Epithelial cell of prostate (primary cell): ENCODE data around the gene ARHGEF9.
A peak's percentile ranks its signal among the peaks of the same experiment; 100 is the strongest.
"Not testable (repeated sequence)": the region's sequence is repeated elsewhere in the genome, so short reads cannot be mapped to it uniquely, and the experiment has no call there.

Source experiments
- DNase-seq: peaks from one replicate; pipeline ENCODE4 v3.0.0-alpha.2; 2011; ENCODE audit warnings: low read depth, low spot score
- H3K27ac ChIP-seq: fragments of 450-650 bp; 2 replicates; pipeline ENCODE4 v1.5.1; 2017; ENCODE audit warnings: mild to moderate bottlenecking

Gene ARHGEF9

GRCh38 chrX:63784902-63785707 is at the start of gene ARHGEF9:
ARHGEF9 (minus strand) TSS chrX:63785214; CDS start chrX:63785145, 69 bp downstream.
- no peak within 1 kb of the TSS for H3K27ac ChIP-seq
- DNase-seq = no peak

- DNase-seq, H3K27ac ChIP-seq: not testable (repeated sequence)
Observed at GRCh38 chrX:63825446-63825845, 40.4 kb upstream of the ARHGEF9 start.

- no peak for DNase-seq
- no peak overlapping the region for H3K27ac ChIP-seq
Observed at GRCh38 chrX:63818156-63818555, 33.1 kb upstream of the ARHGEF9 start.

DNA sequence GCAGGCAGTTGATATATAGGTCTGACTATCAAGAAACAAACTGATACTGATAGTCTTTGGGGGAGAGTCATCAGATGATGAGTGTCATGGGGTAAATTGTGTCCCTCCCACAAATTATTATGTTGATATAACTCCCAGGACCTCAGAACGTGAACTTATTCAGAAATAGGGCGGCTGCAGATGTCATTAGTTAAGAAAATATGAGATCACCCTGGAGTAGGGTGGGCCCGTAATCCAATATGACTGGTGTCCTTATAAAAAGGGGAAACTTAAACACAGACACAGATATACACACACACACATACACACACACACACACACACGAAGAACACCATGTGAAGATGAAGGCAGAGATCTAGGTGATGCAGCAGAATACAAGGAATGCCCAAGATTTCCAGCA is 32.7 kb upstream of the ARHGEF9 start:
- H3K27ac ChIP-seq = no peak overlapping the region
- no peak for DNase-seq

- H3K27ac ChIP-seq = no peak overlapping the region
- DNase-seq = no peak
Observed at GRCh38 chrX:63812823-63813222, 27.8 kb upstream of the ARHGEF9 start.

DNA sequence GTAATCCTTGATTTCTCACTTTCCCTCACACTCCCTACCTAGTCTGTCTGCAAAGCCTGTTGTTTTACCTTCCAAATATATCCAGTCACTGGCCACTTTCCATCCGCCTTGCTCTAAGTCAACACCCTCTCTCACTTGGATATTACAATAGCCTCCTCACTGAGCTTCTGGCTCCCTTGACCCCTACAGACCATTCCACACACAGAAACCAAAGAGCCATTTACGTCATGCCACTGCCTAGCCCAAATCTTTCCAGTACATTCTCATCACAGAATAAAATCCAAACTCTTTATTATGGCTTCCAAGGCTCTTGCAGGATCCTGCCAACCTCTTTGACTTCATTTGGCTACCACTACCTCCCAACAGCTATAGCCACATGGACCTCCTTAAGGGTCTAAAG is 25.7 kb upstream of the ARHGEF9 start:
- DNase-seq = no peak
- no peak overlapping the region for H3K27ac ChIP-seq

DNA sequence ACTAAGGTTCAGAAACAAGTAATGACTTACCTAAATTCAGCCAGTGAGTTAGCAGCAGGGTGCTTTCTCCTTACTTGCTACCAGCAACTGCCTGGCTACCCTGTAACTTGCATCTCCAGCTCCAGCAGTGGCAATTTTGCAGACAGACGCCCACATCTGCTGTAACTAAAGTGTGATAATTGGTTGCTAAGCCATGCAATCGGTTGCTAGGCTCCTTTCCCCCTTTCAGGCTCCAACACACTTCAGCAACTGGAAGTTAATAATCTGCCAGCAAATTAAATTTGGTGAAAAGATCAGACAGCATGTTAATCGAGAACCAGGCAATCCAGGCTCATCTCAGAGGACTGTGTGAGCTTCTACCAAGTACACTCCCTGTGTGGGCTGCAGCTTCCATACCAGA is 24.2 kb upstream of the ARHGEF9 start:
- H3K27ac ChIP-seq = no peak overlapping the region
- no peak for DNase-seq

- DNase-seq = not testable (repeated sequence)
Observed at GRCh38 chrX:63795406-63795805, 10.4 kb upstream of the ARHGEF9 start.

DNA sequence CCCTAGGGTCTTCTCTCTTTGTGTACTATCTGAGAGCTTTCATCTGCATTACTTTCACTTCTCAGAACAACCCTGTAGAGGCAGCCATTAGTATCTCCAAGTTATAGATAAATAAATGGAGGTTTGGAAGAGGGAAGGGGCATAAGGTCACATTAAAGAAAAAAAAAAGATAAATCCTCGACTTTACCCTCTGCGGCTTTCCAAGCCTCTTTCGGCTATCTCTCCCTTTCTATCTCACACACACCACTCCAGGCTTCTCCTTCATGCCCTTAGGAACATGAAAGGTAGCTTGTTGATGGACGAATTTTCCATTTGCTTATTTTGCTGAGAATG is 660 bp upstream of the ARHGEF9 start:
- no peak for DNase-seq
- no peak overlapping the region for H3K27ac ChIP-seq

More at GRCh38 chrX:63795406-63795805, 10.4 kb upstream of the ARHGEF9 start:
- H3K27ac ChIP-seq = not testable (repeated sequence)

GRCh38 chrX:63784346-63784901 is 590 bp downstream of the ARHGEF9 start:
- H3K27ac ChIP-seq = no peak overlapping the region

GRCh38 chrX:63782515-63782914 is 2.5 kb downstream of the ARHGEF9 start:
- H3K27ac ChIP-seq = no peak overlapping the region
- no peak for DNase-seq

More at GRCh38 chrX:63784346-63784901, 590 bp downstream of the ARHGEF9 start:
- no peak for DNase-seq

DNA sequence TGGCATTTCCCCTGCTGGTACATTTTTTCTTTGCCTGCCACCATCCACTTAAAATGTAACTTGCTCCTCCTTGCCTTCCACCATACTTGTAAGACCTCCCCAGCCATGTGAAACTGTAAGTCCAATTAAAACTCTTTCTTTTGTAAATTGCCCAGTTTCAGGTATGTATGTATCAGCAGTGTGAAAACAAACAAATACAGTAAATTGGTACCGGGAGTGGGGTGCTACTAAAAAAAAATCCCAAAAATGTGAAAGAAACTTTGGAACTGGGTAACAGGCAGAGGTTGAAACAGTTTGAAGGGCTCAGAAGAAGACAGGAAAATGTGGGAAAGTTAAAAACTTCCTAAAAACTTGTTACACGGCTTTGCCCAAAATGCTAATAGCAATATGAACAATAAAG is 16.3 kb downstream of the ARHGEF9 start:
- H3K27ac ChIP-seq = no peak overlapping the region
- DNase-seq = no peak

DNA sequence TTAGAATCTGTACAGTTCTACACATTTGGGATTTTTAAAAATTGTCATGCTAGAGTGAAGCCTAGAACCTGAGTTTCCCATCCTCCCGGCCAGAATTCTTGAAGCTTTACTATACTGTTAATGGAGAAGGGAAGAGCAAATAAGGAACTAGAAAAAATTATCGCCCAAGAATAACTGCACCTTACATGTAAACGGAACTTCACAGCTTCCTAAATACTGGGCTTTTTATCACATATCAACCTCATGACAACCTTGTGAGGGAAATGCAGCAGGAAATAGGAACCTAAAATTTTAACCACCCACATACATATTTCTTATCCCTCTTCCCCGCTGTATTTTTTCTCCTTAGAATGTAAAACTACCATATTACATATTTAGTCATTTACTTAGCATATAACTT is 19.3 kb downstream of the ARHGEF9 start:
- H3K27ac ChIP-seq = no peak overlapping the region
- DNase-seq = no peak

- no peak overlapping the region for H3K27ac ChIP-seq
- DNase-seq = no peak
Observed at GRCh38 chrX:63764946-63765345, 20.1 kb downstream of the ARHGEF9 start.

- no peak for DNase-seq
- H3K27ac ChIP-seq = no peak overlapping the region
Observed at GRCh38 chrX:63761639-63762038, 23.4 kb downstream of the ARHGEF9 start.

GRCh38 chrX:63758011-63758410 is 27.0 kb downstream of the ARHGEF9 start:
- no peak for DNase-seq
- H3K27ac ChIP-seq = no peak overlapping the region

DNA sequence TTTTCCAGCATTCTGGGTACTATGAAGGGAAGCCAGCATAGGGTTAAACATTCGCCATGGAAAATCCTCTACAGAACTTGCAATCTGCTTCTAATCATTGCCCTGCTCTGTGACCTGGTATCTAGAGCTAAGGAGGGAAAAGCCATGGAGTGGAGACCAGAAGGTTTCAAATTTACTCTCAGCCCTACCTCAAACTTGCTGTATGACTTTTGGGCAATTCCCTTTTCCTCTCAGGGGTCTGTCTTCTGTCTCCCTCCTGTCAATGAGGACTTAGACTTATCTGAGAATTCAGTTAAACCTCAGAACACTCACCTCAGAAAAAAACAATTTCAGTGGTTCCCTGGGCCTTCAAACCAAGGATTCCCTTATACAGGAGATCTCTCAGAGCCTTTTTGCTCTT is 29.1 kb downstream of the ARHGEF9 start:
- no peak for DNase-seq

GRCh38 chrX:63754860-63755579 is 30.0 kb downstream of the ARHGEF9 start:
- DNase-seq = peak; percentile 65
- H3K27ac ChIP-seq = peak overlapping the region; percentile 77

More for the DNA sequence above, 29.1 kb downstream of the ARHGEF9 start:
- no peak overlapping the region for H3K27ac ChIP-seq

DNA sequence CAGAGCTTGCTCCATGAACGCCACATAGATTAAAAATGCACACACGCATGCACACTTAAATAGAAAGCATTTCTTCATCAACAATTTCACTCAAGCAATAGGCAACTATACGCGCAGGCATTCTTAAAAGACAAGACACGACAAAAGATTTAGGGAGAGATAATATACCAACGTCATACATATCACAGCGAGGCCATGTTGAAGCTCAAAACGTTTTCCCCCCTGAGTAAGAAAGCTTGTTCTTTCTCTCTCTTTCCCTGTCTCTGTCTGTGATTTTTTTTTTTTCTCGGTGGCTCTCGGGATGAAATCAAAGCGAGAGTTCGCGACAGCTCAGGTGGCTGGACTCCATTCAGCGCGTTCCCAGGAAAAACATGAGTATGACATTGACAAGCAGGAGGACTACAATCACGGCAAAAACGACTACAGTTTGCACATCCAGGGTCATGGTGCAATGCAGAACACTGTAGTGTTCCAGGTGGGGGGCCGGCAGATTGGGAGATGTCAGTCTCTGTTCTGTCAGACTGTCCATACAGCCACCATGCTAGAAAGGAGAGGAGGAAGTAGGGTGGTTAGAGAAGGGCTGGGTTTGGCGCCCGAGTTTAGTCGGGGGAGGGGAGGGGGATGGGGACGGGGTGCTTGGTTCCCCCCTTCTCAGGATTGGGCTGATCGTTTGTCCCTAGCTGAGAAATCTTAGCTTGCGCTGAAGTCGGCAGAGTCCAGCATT is 30.7 kb downstream of the ARHGEF9 start:
- no peak for DNase-seq
- H3K27ac ChIP-seq = peak overlapping the region; percentile 77

DNA sequence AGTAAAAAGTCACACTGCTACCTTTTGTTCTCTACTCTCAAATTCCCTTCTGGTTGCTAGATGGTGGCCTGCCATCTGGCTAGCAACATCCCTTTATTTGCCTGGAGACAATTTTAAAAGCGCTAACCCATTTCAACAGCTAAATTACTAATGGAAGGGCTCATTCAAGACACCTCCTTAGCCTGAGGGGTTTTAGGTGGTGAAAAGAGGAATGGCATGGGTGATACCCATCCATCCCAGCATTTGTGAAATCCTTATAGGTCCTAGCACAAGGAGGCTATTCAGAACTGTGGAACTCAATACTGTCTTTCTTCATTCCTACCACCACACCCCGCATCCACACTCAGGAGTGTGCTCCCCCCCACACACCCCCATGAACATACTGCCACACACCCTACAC is 33.5 kb downstream of the ARHGEF9 start:
- no peak overlapping the region for H3K27ac ChIP-seq
- DNase-seq = no peak

DNA sequence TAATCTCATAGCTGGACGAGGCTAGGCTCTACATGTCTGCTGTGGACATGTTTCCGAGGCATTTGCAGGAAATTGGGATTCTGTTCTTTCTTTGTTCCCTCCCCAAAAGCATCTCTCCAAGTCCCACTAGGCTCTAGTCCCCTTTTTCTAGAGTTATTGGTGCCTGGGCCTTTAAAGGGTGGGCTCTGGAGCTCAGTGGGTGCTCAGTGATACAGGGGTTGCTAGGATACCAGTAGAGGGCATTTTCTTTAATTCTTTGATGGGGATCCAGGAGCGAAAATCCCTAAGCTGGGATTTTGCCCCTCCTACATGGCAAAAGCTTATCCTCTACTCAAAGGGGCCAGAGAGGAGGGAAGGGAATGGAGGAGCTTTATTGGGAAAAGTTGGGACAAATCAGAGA is 34.2 kb downstream of the ARHGEF9 start:
- no peak overlapping the region for H3K27ac ChIP-seq
- no peak for DNase-seq
